HUES48 (cell line): ENCODE data around the gene VPS37C.

ENCODE experiments used
- H3K27ac ChIP-seq: one replicate; pipeline ENCODE4 v1.7.0; 2013; ENCODE audit warnings: low read depth, low read length, inconsistent platforms
- H3K27me3 ChIP-seq: 2 replicates; pipeline ENCODE4 v1.6.1; 2013; ENCODE audit warnings: mild to moderate bottlenecking, low read length; ENCODE audit not compliant: control insufficient read depth, insufficient read depth
- H3K36me3 ChIP-seq: 2 replicates; pipeline ENCODE4 v1.6.1; 2013; ENCODE audit warnings: low read length; ENCODE audit not compliant: control insufficient read depth, insufficient read depth
- H3K4me1 ChIP-seq: 2 replicates; pipeline ENCODE4 v1.6.1; 2013; ENCODE audit warnings: mild to moderate bottlenecking, low read length; ENCODE audit not compliant: control insufficient read depth, insufficient read depth
- H3K4me3 ChIP-seq: 2 replicates; pipeline ENCODE4 v1.5.1; 2013; ENCODE audit warnings: mild to moderate bottlenecking, low read depth, low read length
- H3K9ac ChIP-seq: 2 replicates; pipeline ENCODE4 v1.6.1; 2013; ENCODE audit warnings: mild to moderate bottlenecking, low read depth, low read length, moderate library complexity
- H3K9me3 ChIP-seq: 2 replicates; pipeline ENCODE4 v1.6.1; 2013; ENCODE audit warnings: low read length; ENCODE audit not compliant: control insufficient read depth, insufficient read depth

The VPS37C gene

GRCh38 chr11:61113201-61113600 lies 48.0 kb downstream of the VPS37C start:
- Histone ChIP-seq H3K4me1 (no peaks in the 10 kb centered on the region), H3K9ac (no peak overlapping the region), H3K27ac (no peak overlapping the region), H3K36me3 (no peaks in the 10 kb centered on the region), H3K9me3 (no peaks in the 10 kb centered on the region), H3K4me3 (no peak overlapping the region), H3K27me3 (no peaks in the 10 kb centered on the region)

GRCh38 chr11:61112575-61112974 lies 48.7 kb downstream of the VPS37C start:
- H3K27ac ChIP-seq: no peak overlapping the region
- H3K9me3 ChIP-seq: no peaks in the 10 kb centered on the region
- H3K27me3 ChIP-seq: no peaks in the 10 kb centered on the region
- no peaks in the 10 kb centered on the region for H3K4me1 ChIP-seq
- no peaks in the 10 kb centered on the region for H3K36me3 ChIP-seq
- H3K4me3 ChIP-seq: no peak overlapping the region
- H3K9ac ChIP-seq: no peak overlapping the region

GRCh38 chr11:61111786-61112517 lies 49.3 kb downstream of the VPS37C start:
- no peaks in the 10 kb centered on the region for H3K36me3 ChIP-seq
- no peak overlapping the region for H3K4me3 ChIP-seq
- H3K27ac ChIP-seq: no peak overlapping the region
- H3K27me3 ChIP-seq: no peaks in the 10 kb centered on the region
- no peaks in the 10 kb centered on the region for H3K4me1 ChIP-seq
- H3K9ac ChIP-seq: no peak overlapping the region
- no peaks in the 10 kb centered on the region for H3K9me3 ChIP-seq

- Histone ChIP-seq H3K9me3 (no peaks in the 10 kb centered on the region), H3K9ac (no peak overlapping the region), H3K36me3 (no peaks in the 10 kb centered on the region), H3K27me3 (no peaks in the 10 kb centered on the region), H3K4me3 (no peak overlapping the region), H3K27ac (no peak overlapping the region), H3K4me1 (no peaks in the 10 kb centered on the region)
Observed at GRCh38 chr11:61111050-61111435, 50.2 kb downstream of the VPS37C start.

GRCh38 chr11:61110255-61111049 lies 50.8 kb downstream of the VPS37C start:
- Histone ChIP-seq H3K4me1 (no peaks in the 10 kb centered on the region), H3K27ac (no peak overlapping the region), H3K9ac (no peak overlapping the region), H3K4me3 (no peak overlapping the region), H3K36me3 (no peaks in the 10 kb centered on the region), H3K27me3 (no peaks in the 10 kb centered on the region), H3K9me3 (no peaks in the 10 kb centered on the region)

GRCh38 chr11:61109671-61110070 lies 51.6 kb downstream of the VPS37C start:
- no peaks in the 10 kb centered on the region for H3K4me1 ChIP-seq
- no peak overlapping the region for H3K4me3 ChIP-seq
- no peak overlapping the region for H3K27ac ChIP-seq
- no peaks in the 10 kb centered on the region for H3K27me3 ChIP-seq
- no peaks in the 10 kb centered on the region for H3K36me3 ChIP-seq
- no peak overlapping the region for H3K9ac ChIP-seq
- no peaks in the 10 kb centered on the region for H3K9me3 ChIP-seq

- Histone ChIP-seq H3K4me1 (no peaks in the 10 kb centered on the region), H3K4me3 (no peak overlapping the region), H3K27ac (no peak overlapping the region), H3K9me3 (no peaks in the 10 kb centered on the region), H3K27me3 (no peaks in the 10 kb centered on the region), H3K9ac (no peak overlapping the region), H3K36me3 (no peaks in the 10 kb centered on the region)
Observed at GRCh38 chr11:61108847-61109585, 52.2 kb downstream of the VPS37C start.

GRCh38 chr11:61107888-61108287 lies 53.3 kb downstream of the VPS37C start:
- Histone ChIP-seq H3K36me3 (no peaks in the 10 kb centered on the region), H3K27me3 (no peaks in the 10 kb centered on the region), H3K9me3 (no peaks in the 10 kb centered on the region)

GRCh38 chr11:61106894-61107470 lies 54.2 kb downstream of the VPS37C start:
- Histone ChIP-seq H3K9ac (no peak overlapping the region), H3K9me3 (no peaks in the 10 kb centered on the region), H3K4me3 (no peak overlapping the region), H3K36me3 (no peaks in the 10 kb centered on the region), H3K27me3 (no peaks in the 10 kb centered on the region), H3K4me1 (no peaks in the 10 kb centered on the region), H3K27ac (no peak overlapping the region)

More at GRCh38 chr11:61107888-61108287, 53.3 kb downstream of the VPS37C start:
- no peak overlapping the region for H3K4me3 ChIP-seq
- H3K4me1 ChIP-seq: no peaks in the 10 kb centered on the region
- no peak overlapping the region for H3K27ac ChIP-seq
- H3K9ac ChIP-seq: no peak overlapping the region

GRCh38 chr11:61106296-61106695 lies 54.9 kb downstream of the VPS37C start:
- no peak overlapping the region for H3K9ac ChIP-seq
- H3K27me3 ChIP-seq: no peaks in the 10 kb centered on the region
- no peaks in the 10 kb centered on the region for H3K36me3 ChIP-seq
- H3K27ac ChIP-seq: no peak overlapping the region
- no peaks in the 10 kb centered on the region for H3K4me1 ChIP-seq
- no peaks in the 10 kb centered on the region for H3K9me3 ChIP-seq
- no peak overlapping the region for H3K4me3 ChIP-seq
